ENCODE results near the gene NPEPL1.
A peak's percentile ranks its signal among the peaks of the same experiment; 100 is the strongest.

Gene NPEPL1

DNA sequence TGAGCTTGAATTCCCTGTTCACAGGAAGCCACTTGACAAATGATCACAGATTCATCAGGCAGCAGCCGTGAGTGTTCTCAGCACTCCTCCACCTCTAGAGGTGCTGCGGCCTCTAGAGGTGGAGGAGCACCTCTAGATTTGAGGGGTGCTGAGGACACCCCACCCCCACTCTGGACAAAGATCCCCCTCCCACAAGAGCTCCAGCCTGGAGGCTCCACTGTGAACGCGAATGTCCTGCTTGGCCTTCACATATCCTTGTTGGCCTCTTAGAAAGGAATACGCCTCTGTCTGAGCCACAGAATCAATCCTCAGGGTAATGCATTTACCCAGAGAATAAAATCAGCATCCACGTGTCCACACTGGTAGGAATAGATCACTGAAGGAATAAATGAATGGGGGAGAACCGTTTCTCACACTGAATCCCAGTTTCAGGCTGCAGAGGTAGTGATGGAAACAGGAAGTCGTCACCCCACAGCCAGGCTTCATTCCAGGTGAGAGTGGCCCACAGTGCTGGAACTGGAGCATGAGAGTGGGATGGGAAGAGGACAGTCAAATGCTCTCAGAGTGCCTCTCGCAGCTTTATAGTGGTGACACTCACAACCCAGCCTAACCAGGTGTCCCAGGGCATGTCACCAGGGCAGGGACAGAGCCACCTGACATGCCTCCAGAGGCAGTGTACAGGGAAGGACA, 16.6 kb downstream of the NPEPL1 start:
- intact Hi-C loops (cut with DNase I), result no loop called here
- DNase-seq, result peak in 4 of 10 donors; percentile 2 to 16 (median 7)

DNA sequence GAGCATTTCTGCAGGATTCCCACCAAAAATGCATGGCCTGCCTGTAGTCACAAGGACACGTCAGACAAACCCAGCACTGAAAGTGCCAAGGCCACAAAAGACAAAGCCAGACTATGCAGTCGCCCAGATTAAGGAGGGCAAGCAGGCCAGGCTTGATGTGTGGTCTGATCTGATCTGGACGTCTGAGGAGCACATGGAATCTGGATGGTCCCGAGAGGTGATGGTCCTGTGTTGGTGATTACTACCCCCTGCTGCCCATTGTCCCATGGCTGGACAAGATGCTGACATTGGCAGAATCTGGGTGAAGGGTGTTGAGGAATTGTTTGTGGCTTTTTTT, 17.1 kb downstream of the NPEPL1 start:
- DNase-seq, result peak in 3 of 10 donors; percentile 4 to 62 (median 5)
- intact Hi-C loops (cut with DNase I), result no loop called here

DNA sequence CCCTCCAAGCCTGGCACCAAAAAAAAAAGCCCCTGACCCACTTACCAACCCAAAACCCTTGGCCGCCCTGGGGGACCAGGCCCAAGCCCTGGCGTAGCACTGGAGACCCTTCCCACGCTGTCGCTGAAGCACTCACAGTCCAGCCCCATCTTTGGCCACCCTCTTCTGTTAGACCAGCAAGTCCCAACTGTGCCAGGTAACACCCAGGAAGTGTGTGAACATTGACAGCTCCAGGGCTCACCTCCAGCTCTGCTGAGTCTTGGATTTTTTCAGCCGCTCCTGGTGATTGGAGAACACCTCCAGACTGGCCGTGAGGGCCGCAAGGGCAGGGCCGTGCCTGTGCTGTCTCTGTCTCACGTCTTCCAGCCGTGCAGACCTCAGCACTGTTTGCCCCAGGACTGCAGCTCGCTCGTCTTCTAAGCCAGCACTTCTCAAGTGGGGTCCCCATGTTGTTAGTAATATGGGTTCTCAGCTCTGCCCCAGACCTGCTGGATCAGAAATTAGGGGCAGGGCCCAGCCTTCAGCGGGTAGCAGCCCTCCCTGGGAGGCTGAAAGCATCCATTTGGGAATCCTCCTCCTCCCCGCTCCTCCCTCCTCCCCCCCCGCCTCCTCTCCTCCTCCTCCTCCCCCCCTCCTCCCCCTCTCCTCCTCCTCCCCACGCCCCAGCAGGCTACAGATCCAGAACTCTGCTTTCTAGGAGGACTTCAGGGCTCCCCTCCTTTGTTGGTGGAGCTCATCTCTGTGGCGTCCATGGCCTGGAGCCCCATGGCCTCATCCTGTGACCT, 18.1 kb downstream of the NPEPL1 start:
- intact Hi-C loops (cut with DNase I), result no loop called here
- peak in 5 of 10 donors; percentile 3 to 69 (median 10) for DNase-seq

DNA sequence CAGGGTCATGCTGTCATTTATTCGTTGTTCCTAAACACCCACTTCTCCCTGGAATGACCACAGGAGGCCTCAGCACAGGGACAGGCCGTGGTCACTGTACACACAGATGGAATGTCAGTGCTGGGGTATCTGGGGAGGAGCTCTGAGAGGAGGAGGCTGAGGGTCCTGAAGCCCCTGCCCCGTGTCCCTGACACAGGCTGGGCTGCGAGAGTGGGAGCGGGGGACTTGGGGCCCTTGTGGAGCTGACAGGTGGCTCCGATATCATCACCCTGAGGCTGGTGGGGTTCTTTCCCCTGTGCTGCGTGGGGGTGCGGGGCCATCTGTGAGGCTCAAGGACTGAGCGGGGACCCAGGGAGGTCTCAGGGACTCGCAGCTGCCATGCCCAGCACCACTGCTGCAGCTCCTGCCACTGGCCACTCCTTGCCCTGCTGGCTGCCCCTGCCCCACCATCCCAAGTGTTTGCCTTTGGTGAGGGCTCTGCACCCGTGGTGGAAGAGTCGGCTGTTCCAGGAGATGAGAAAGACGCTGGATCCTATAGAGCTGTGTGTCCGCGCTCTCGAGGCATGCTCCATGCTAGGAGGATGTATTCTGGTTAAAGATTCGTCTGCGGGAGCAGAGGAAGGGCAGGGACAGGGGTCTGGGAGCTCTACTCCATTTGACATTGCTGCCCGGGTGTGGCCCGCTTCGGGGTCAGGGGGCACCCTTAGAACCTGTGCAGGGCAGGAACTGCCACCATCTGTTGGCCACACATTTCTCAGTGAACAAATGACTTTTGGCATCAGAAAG, 18.9 kb downstream of the NPEPL1 start:
- DNase-seq, result peak in 4 of 10 donors; percentile 14 to 76 (median 36)

DNA sequence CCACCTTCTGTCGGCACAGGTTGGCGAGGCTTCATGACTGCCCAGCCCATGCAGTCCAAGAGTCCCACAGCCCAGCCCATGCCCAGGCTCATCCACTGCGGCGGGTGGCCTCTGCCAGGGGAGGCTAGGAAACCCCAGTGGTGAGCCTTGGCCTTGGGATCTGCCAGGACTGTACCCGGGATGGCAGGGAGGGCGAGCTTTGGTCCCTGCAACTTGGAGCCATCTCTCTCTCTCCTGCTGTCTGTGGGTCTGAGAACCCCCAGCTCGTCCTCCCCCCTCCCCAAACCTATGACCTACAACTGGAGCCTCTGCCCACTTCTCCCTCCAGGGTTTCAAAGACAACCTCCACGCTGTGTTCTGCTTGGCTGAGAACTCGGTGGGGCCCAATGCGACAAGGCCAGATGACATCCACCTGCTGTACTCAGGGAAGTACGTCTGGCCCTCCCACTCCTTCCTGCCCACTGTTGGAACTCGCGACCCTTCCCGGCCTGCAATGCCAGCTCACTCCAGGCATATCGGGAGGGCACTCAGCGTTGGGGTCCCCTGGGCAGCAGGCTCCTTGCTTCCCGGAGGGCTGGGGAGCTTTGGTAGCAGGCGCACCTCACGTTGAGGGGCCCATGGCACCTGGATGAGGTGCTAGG, 19.7 kb downstream of the NPEPL1 start:
- DNase-seq, result peak in 6 of 10 donors; percentile 8 to 76 (median 35)
- intact Hi-C loops (cut with DNase I), result no loop called here

More for the DNA sequence above, 18.9 kb downstream of the NPEPL1 start:
- intact Hi-C loops (cut with DNase I), result no loop called here

DNA sequence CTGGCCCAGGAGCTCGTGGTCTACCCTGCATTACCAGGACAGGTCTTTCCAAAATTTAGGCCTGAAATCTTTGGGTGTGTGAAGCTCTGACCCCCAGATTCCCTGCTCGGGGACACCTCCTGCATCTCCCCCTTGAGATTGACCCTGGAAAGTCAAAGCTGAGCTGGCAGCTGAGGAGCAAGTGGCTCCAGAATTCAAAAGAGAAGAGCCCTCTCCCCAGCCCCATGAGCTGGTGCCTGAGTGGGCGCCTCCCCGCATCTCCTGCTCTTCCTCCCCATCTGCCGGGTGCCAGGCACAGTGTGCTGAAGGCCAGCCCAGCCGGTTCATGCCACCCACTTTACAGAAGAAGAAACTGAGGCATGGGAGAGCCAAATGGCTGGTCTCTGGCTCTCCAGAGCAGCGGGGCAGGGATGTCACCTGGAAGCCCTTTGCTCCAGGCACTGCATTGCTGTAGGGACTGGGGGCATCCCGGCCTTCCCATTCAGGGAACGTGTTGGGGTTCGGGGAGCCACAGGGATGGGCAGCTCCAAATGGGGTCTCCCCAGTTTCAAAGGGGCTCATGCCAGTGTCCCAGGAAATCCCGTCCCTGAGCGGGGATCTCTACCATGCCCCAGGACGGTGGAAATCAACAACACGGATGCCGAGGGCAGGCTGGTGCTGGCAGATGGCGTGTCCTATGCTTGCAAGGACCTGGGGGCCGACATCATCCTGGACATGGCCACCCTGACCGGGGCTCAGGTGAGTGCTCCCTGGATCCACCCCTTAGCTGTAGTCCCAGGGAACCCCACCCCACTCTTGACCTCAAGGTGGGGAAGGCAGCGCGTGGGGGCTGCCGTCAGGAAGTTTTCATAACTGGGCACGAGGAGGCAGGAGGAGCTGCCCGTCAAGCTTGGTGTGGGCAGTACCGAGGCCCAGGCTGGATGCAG, 20.5 kb downstream of the NPEPL1 start:
- intact Hi-C loops (cut with DNase I), result no loop called here
- peak in 6 of 10 donors; percentile 2 to 78 (median 44) for DNase-seq

DNA sequence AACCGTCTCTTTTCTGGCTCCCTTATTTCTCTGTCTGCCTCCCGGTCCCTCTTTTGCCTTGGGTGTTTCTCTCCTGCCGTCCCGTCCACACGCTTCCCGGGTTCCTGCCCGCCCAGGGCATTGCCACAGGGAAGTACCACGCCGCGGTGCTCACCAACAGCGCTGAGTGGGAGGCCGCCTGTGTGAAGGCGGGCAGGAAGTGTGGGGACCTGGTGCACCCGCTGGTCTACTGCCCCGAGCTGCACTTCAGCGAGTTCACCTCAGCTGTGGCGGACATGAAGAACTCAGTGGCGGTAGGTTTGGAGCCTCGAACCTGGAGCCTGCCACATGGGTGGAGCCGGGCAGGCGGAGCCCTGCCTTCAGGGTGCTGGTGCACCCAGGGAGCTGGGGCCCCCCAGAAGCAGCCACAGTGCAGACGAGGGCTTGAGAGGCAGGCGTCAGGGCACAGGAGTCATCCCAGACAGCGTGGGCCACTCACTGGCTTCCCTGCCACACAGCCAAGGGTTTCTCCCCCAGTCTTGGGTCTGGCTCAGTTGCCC, 21.3 kb downstream of the NPEPL1 start:
- DNase-seq, result peak in 6 of 10 donors; percentile 5 to 81 (median 42)
- intact Hi-C loops (cut with DNase I), result no loop called here

DNA sequence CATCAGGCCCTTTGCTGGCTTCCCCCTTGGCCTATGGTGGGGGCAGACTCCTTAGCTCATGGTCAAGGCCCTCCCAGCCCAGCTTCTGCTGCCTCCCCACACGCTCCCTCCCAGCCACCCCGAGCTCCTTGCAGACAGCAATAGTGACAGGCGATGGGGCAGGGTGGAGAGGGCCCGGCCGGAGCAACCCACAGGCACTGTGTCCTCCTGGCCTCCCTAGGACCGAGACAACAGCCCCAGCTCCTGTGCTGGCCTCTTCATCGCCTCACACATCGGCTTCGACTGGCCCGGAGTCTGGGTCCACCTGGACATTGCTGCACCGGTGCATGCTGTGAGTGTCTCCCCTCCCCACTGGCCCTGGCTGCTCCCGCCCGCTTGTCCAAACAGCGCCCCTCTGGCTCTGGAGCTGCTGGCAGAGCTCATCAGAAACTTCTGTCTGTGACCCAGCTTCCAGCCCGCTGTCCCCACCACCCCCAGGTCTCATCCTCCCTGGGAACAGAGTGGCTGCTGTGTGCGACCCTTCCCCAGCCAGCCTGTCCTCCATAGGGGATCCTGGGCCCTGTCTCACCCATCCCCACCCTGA, 21.8 kb downstream of the NPEPL1 start:
- DNase-seq, result peak in 7 of 10 donors; percentile 5 to 79 (median 21)
- intact Hi-C loops (cut with DNase I), result no loop called here

DNA sequence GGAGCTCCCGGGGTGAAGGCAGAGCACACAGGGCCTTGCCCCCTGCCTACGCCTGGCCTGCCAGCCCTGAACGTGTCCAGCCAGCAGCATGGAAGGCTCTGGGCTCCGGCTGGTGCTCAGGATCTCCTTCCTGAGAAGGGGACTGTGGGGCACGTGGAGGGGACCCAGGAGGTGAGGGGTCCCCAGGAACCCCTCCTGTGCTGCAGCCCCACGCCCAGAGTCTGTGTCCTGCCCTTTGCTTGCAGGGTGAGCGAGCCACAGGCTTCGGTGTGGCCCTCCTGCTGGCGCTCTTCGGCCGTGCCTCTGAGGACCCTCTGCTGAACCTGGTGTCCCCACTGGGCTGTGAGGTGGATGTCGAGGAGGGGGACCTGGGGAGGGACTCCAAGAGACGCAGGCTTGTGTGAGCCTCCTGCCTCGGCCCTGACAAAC, 22.3 kb downstream of the NPEPL1 start:
- peak in 4 of 10 donors; percentile 3 to 70 (median 15) for DNase-seq
- intact Hi-C loops (cut with DNase I), result no loop called here

DNA sequence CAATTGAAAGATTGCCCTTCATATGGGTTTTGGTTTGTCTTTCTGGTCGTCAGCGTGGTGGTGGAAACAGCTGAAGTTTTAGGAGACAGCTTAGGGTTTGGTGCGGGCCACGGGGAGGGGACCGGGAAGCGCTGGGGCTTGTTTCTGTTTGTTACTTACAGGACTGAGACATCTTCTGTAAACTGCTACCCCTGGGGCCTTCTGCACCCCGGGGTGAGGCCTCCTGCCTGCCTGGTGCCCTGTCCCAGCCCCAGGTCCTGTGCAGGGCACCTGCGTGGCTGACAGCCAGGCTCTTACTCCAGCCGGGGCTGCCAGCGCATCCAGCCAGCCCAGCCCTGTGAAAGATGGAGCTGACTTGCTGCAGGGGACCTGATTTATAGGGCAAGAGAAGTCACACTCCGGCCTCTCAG, 22.8 kb downstream of the NPEPL1 start:
- intact Hi-C loops (cut with DNase I), result no loop called here
- peak in 5 of 10 donors; percentile 0 to 55 (median 39) for DNase-seq

DNA sequence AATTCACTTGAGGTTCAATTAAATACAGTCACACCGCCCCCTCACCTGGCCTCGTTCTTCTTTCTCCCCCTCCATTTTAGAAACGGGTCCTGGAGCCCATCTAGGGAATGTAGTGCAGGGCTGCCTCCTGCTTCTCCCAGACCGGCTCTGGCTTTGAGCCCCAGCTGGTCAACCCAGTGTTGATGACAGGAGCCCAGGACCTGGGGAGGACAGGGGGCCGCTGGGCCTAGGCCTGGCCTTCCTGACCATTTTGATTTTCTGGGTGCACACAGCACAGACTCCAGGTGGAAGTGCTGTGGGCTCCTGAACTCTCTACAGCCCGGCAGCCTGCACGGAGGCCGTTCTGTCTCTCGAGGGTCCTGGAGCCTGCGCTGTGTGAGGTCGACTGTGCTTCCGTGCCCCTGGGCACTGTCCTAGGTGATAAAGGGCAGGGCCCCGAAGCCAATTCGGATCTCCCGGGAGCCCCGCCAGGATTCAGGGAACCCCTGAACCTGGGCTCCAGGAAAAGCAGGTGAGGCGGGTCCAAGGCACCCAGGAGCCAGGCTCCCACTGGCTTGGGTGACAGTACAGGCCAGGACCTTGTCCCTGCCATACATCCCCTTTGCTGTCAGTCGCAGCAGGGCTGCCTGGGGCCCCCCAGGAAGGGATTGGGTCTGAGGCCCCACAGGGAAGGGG, 23.3 kb downstream of the NPEPL1 start:
- intact Hi-C loops (cut with DNase I), result no loop called here
- DNase-seq, result peak in 6 of 10 donors; percentile 7 to 77 (median 38)

DNA sequence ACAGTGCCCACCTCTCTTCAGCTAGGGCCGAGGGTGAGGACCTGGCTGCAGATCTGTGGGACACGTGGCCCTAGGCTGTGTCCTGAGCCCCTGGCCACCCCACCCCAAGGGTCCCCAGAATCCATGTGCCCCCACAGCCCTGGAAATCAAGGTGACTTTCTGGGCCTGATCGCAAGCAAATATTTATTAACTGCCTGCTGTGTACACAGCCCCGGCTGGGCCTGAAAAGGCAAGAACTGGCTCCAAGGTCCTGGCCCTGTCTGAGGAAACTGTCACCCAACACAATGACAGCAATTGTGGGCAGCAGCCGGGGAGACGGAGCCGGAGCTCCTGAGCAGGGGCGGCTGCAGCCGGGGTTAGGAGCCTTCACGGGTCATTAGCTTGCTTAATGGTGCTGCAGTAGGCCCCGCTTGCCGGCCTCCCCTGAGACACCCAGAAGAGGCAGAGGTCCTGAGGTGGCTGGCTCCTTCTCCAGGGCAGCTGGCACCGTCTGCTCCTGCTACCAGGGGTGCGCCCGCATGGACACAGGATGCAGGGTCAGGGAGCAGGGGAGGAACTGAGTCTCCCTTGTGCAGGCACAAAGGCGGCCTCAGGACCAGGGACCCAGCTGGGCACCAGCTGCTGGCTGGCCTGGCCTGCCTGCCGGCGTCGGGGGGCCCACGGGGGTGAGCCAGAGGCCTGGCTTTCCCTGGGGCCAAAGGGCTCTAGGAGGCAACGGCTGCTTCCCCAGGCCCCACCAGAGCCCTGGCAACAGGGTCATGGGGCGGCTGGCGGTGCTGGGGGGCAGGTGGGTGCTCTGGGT, 24.1 kb downstream of the NPEPL1 start:
- intact Hi-C loops (cut with DNase I), result no loop called here
- peak in 6 of 10 donors; percentile 5 to 81 (median 46) for DNase-seq

DNA sequence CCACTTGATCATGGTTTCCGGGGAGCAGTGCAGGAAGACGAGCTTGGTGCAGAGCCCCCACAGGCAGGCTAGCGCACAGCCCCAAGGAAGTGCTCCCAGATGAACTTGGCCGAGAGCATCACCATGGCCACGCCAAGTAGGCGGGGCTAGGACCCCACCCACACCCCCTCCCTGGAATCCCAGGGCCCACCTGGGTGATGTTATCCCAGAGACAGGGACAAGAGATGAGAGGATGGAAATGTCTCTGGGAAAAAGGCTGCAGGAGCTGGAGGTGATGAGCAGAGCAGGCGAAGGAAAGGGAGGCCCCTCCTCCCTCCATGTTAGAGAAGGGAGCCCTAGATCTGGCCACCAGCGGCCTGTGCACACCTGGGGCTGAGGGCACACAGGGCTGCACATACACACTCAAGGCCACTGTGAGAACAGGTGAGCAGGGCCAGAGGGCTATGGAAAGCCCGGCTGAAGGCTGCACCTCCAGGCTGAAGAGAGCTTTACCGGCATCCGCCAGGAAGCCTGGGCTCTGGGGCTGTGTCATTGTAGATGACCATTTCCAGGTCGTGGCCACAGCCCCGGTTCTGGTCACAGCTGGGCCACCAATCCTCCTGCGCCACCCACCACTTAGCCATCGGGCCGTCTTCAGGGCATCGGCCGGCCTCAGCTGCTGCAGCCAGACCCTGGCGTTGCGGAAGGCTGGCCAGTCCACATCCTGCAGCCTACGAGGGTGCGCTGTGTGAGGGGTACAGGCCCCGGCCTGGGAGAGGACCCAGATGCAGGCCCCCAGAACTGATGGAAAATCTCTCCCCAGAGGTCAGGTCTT, 24.9 kb downstream of the NPEPL1 start:
- DNase-seq, result peak in 6 of 10 donors; percentile 9 to 80 (median 42)

DNA sequence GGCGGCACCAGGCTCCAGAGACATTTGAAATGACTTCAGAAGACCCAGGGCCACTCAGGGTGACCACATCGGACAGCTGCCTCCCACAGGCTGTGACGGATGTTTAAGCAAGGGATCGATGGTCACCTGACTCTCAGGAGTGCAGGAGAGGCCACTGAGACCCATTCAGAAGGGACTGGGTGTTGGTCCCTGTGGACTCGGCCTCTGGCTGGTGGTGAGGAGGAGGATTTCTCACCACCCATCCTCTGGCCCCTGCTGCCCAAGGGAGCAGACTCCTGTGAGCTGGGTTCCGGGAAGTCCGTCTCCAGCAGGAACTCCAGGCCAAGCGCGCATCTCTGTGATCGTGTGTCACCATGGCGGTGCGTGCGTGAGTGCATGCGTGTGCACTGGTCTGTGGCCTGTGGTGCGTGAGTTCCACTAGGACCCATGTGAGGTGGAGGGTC, 25.5 kb downstream of the NPEPL1 start:
- peak in 6 of 10 donors; percentile 3 to 79 (median 35) for DNase-seq
- intact Hi-C loops (cut with DNase I), result no loop called here

More for the DNA sequence above, 24.9 kb downstream of the NPEPL1 start:
- intact Hi-C loops (cut with DNase I), result no loop called here

DNA sequence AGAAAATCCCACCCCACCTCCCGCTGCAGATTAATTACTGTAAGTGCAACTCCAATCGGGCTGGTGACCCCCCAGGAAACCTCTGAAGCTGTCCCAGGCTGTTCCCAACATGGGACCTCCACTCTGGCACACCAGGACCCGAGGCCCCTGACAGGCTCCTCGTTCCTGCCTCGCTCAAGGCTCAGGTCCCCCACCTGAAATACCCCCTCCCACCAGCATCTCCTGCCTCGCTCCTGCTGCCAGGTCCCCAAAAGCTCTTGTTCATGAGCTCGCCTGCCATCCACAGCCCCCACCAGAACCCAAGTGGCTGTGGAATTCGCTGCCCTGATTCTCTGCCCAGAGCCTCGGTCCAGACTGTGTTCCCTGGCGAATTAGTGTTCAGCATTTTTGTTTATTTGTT, 26.1 kb downstream of the NPEPL1 start:
- peak in 4 of 10 donors; percentile 12 to 84 (median 72) for DNase-seq
- intact Hi-C loops (cut with DNase I), result no loop called here

DNA sequence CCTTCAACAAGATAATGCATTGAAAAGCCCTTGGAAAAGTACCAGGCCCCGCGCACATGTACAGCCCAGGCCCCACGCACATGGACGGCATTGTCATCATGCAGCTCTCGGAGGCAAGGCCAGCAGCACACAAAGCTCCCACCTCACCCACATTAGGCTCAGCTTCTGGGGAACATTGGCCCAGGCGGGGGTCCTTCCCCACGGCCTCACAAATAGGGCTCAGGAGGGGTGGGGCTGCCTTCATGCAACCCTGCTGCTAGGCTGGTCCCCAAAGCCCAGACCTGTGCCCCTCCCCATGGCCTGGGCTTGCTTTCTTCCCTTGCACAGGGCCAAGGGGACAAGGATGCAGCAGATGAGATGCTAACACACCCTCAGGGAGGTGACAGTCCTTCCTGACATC, 26.7 kb downstream of the NPEPL1 start:
- DNase-seq, result peak in 4 of 10 donors; percentile 22 to 89 (median 85)
- intact Hi-C loops (cut with DNase I), result no loop called here

Measured in posterior cingulate gyrus (tissue), 11 donors.